Stimulated activated CD4-positive, alpha-beta T cell treated with anti-CD3 and anti-CD28 coated beads, TNF-alpha, amount 100 ng/mL, for 48 hours (primary cell): ENCODE data around the gene ZNF705A.
"Not testable (repeated sequence)": the region's sequence is repeated elsewhere in the genome, so short reads cannot be mapped to it uniquely, and the experiment has no call there.

Source experiments
- DNase-seq, 3 donors: peaks; one replicate each; pipeline ENCODE4 v3.0.0-alpha.2; 2020; ENCODE audit warnings: low read depth in 3 of 3

The ZNF705A gene

GRCh38 chr12:8184206-8184605, 27.4 kb downstream of the ZNF705A start:
- not testable (repeated sequence) for DNase-seq

GRCh38 chr12:8188088-8188487, 31.3 kb downstream of the ZNF705A start:
- not testable (repeated sequence) for DNase-seq

- not testable (repeated sequence) for DNase-seq
Observed at GRCh38 chr12:8197685-8198308, 41.0 kb downstream of the ZNF705A start.

- DNase-seq, result not testable (repeated sequence)
Observed at GRCh38 chr12:8218711-8219382, 62.0 kb downstream of the ZNF705A start.

GRCh38 chr12:8221375-8221774, 64.6 kb downstream of the ZNF705A start:
- not testable (repeated sequence) for DNase-seq

GRCh38 chr12:8221844-8222243, 65.0 kb downstream of the ZNF705A start:
- DNase-seq, result not testable (repeated sequence)

- DNase-seq, result not testable (repeated sequence)
Observed at GRCh38 chr12:8222303-8222702, 65.5 kb downstream of the ZNF705A start.

- DNase-seq, result not testable (repeated sequence)
Observed at GRCh38 chr12:8223646-8224045, 66.8 kb downstream of the ZNF705A start.

- not testable (repeated sequence) for DNase-seq
Observed at GRCh38 chr12:8224782-8225181, 68.0 kb downstream of the ZNF705A start.

GRCh38 chr12:8226355-8226754, 69.5 kb downstream of the ZNF705A start:
- DNase-seq, result no peak

- peak in 1 of 3 donors; percentile 24 for DNase-seq
Observed at GRCh38 chr12:8226992-8227731, 70.3 kb downstream of the ZNF705A start, which contains the start of gene FAM90A1. Gene FAM90A1 (minus strand): TSS chr12:8227618. CDS start chr12:8224832, 2,786 bp downstream.

- DNase-seq, result not testable (repeated sequence)
Observed at GRCh38 chr12:8227732-8228077, 70.9 kb downstream of the ZNF705A start.

- DNase-seq, result not testable (repeated sequence)
Observed at GRCh38 chr12:8228607-8229006, 71.8 kb downstream of the ZNF705A start.

- not testable (repeated sequence) for DNase-seq
Observed at GRCh38 chr12:8229486-8229885, 72.7 kb downstream of the ZNF705A start.
